Ramos (cell line): ENCODE measurements around the gene KMT2D.

Experiments used
- in situ Hi-C: fragments of 300-500 bp; cut with MboI; formaldehyde crosslinking; loops from one replicate; pipeline ENCODE4 v1.14.3; 2022; ENCODE audit warnings: low sequenced_read_pairs; ENCODE audit not compliant: unreplicated experiment

KMT2D gene

DNA sequence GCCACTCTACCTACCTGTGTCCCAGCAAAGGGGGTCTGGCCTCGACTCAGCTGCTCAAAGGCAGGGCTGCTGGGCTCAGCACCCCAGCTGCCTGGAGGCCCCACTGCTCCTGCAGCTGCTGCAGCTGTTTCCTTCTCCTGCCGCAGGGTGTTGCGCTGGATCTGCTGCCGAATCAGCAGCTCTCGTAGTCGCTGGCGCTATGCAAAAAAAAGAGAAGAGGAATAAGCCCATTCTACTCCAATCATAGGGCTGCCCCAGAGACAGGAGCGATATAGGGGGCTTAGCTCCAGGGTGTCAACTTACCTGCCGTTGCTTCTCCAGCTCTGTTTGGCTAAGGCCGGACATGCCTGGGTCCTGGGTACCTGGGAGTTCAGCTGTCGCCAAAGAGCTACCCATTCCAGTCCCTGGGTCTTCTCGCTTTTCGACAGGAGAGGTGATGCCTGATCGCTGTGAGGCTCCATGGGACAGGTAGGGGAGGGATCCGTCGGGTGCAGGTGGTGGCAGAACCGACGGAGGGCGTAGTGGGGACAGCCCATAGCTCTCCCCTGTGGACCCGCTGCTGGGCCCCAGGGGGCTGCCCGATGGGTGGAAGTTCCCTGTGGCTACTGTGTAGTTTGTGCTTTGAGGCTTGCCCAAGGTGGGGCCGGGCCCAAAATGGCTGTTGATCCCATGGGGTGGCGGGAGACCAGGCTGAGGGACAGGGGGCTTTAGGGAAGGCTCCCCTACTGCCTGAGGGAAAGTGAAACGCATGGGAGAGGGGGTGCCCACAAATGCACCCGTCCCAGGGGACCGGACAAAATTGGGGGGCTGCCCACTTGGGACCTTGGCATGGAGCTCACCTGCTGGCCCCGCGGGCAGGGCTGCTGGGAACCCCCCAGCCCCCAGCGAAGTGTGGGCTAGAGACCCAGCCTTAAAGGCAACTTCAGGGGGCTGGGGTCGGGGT lies 20.9 kb downstream of the KMT2D start:
- in situ Hi-C loops: no loop called here

DNA sequence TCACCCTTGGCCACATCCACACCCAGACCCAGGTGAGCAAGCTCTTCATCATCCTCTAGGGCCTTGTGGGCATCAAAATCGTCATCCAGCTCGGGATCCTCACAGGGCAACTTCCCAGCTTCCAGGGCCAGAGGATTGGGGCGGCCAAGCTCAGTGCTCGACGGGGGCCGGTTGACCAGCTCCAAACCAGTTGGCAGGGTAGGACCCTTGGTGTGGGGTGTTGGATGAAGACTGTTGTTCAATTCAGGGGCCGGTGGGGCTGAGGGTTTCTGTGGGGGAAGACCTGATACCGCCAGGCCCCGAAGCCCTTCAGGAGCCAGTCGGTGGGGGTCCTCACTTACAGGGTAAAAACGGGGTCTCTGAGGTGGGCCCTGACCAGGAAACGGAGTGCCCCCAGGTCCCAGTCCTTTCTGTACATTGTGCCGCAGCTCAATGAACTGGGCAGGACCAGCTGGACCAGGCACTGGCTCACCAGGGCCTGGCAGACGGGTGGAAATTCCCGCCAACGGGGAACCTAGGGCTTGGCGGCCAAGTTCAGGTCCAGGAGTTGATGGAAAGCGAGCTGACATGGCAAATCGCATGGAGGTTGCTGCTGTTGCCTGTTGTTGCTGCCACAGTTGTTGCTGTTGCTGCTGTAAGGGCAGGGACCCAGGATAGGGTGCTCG lies 22.2 kb downstream of the KMT2D start:
- in situ Hi-C loops: no loop called here

DNA sequence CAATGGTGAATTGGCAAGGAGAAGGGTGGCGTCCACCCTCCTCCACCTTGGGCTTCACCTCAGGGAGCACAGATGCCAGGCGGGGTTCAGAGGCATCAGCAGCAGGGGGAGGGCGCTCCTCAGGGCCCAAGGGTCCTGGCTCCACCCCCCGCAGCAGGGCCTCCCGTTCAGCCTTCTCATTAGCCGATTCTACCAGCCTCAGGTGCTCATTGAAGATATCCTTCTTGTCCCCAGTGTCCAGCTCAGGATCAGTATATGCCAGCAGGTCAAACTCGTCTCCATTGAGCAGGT lies 22.7 kb downstream of the KMT2D start:
- in situ Hi-C loops: no loop called here

DNA sequence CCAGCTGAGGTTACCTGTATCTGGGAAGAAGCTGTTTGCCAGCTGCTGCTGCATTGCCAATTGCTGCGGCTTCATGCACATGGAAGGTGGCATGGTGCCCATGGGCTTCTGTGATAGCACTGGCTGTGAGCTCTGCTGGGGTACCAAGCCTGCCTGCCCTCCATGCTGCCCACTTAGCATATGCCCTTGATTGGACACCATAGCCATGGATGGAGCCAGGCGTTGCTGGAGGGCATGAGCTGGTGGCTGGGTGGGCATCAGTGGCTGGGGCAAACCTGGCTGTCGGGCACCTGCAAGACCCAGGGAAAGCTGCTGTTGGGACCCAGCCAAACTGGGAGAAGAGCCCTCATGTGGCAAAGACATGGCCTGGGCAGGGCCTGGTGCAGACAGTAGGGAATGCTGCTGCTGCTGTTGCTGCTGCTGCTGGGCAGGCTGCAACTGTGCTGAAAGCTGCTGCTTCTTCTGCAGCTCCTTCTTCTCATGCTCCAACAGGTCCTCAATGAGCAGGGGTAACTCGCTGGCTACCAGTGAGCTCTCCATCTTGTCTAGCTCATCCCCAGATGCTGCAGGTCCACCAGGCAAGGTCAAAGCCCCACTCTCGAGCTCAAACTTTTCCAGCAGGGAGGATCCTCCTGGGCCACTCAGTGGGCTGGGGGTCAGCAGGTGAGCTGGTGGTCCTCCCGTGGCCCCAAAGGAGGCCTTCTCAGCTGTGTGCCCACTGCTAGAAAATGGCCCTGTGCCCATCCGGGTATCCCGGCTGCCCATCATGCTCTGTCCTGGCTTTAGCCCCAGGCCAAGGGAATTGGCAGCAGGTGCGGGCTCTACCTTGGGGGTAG lies 23.3 kb downstream of the KMT2D start:
- in situ Hi-C loops: no loop called here

DNA sequence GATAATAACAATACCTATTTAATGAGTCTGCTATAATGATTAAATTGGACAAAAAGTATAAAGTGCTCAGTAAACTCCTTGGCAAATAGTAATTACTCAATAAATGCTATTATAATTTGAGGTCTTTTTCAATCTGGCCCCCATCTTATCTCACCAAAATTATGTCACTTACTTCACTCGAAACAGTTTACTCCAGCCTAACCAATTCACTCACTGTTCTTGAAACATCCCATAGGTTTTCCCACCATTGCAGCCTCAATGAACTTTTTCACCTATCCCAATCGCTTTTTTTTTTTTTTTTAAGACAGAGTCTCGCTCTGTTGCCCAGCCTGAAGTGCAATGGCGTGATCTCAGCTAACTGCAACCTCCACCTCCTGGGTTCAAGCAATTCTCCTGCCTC lies 24.6 kb downstream of the KMT2D start:
- in situ Hi-C loops: no loop called here

DNA sequence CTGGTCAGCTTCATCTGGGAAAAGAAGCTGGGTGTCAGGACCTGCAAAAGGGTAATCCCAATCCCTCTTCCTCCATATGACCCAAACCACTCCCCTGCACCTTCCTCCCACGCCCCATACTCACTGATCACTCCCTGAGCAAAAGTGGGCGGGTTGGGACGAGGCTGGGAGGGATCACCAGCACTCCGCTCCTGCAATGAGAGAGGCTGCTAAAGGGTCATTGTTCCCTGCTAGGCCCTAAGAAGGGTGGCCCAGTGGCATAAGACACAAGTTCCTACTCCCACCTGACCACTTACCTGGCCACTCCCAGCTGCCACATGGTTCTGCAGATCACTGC lies 26.3 kb downstream of the KMT2D start:
- in situ Hi-C loops: no loop called here

DNA sequence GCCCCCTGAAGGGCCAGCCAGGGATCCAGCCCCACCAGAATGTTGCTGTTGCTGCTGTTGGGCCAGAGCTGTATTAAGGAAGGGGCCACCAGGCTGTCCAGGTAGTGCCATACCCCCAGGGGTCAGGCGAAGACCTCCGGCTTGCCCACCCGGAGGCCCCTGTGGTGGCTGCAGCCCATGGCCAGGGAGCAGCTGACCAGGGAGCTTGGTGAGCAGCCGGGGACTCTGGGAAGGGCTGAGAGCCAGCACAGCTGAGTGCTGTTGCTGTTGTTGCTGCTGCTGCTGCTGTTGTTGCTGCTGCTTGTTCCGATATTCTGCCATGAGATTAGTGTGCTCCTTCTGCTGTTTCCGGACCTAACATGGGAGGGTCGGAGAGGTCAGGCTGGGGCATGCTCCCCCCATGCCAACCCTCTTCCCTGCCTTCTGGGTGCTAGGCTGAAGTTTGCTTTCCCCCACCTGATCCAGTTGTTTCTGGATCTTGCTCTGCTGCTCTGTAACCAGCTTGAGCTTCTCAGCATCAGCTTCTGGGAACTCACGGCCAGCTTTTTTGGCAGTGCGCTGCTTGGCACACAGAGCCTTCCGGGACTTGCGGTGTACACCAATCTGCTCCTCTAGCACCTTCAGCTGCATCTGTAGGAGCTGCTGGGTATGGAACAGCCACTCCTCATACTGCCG lies 26.8 kb downstream of the KMT2D start:
- in situ Hi-C loops: no loop called here

DNA sequence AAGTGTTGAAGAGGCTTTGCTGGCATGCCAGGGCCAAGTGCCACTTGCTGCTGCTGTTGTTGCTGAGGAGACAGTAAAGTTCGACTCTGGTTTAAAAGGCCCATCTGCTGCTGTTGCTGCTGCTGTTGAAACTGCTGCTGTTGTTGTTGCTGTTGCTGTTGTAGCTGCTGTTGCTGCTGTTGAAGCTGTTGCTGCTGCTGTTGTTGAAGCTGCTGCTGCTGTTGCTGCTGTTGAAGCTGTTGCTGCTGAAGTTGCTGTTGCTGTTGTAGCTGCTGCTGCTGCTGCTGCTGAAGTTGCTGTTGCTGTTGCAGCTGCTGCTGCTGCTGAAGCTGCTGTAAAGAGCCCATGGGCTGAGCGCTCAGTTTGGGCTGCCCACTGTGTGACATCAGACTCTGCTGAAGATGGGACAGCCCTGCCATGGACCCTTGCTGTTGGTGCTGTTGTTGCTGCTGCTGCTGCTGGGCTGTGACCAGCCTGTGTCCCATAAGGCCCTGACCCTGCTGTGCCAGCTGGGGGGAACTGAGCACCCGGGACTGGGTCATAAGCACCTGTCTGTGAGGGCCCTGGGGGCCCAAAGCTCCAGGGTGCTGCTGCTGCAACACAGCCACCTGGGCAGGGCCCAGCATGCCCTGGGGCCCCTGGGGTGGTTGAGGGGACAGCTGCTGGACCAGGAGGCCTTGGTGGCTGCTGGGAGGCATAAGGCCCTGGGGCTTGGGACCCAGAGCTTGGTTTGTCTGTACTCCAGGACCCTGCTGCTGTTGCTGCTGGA lies 27.7 kb downstream of the KMT2D start:
- in situ Hi-C loops: no loop called here

DNA sequence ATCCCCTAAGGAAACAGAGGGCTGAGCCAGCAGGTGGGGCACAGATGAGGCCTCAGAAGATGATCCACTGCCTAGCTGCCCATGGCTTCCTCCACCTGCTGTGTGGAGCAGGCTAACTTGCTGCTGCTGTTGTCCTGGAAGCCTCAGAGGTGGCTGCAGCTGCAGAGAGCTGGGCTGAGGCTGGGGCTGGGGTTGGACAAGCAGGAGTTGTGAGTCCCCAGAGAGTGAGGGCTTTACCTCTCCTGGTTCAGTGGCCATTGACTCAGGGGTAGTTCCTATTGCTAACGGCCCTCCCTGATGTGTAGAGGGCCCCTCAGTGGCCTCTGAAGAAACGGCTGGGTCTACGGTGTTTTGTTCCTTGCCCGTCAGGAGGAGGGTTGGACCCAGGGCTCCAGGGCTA lies 28.3 kb downstream of the KMT2D start:
- in situ Hi-C loops: no loop called here

DNA sequence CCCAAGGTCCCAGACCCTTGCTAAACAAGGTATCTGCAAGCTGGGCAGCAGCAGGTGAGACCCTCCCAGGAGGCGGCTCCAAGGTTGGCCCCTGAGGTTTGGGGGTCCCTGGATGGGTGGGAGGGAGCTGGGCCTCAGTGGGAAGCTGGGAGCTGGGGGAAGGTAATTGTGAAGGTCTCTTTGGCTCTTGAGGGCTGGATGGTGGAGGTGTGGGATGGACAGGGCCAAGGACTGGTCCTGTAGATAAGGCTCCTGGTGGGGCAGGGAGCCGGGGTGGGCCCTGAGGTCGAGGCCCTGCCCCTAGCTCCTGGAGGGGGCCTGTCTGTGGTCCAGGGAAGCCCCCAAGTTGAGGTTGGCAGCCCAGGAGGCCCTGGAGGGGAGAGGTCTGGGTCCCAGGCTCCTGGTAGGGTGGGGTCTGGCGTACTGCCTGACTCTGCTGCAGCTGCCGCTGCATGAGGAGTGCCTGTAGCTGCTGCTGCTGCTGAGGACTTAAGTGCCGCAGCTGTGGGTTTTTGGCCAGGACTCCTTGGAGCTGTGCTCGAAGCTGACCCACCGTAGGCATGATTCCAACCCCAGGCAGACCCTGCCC lies 28.9 kb downstream of the KMT2D start:
- in situ Hi-C loops: no loop called here

DNA sequence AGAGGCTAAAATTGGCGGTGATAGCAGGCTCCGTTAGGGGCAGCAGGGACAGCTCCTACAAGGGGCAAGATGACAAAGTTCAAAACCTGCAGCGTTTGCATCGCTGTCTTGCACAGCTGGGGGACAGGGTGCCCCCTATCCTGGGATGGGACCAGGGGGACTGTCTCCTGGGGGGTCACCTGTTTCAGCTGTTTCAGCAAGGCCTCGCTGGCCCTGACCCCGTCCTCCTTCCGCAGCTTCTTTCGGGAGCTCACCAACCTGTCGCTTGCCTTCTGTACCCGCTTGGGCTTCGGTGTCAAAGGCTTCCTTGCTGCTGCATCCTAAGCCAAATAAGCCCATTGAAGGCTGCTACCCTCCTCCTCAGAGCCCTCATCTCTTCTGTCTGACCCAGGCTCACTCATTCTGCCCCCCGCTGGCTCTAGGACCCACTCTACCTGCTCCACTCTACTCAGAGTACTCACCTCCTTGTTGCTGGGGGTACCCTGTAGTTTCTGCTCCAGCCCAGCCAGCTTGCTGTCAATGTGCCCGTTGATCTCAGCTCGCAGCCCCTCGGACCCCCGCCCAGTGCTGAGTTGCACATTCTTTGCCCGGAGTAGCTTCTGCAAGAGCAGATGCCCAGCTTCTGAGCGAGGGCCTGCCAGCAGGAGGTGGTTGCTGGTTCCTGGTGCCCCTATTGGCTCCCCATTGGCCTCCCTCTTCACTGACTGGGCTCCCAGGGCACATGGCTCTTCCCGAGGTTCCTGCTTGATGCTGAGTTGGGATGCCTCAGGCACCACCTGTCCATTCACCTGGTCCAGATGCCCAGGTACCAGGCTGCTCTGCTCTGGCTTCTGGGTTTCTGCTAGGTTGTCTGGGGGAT lies 29.7 kb downstream of the KMT2D start:
- in situ Hi-C loops: no loop called here

DNA sequence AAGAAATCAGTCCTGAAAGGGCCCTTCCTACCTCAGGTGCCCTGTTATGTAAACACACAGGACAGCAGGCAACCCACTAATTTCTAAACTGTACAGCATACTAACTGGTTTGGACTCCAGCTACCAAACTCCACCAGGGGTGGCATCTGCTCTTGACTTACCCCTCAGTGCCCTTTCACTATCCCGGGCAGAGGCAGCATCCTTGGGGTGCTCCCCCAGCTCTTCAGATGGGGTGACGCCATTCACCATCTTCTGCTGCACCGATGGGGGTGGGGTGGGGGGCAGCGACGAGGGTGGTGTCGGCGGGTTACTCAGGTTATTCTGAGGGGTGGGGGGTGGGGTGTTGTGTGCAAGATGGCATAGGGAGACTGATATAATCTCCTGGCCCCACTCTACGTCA lies 30.5 kb downstream of the KMT2D start:
- in situ Hi-C loops: no loop called here

DNA sequence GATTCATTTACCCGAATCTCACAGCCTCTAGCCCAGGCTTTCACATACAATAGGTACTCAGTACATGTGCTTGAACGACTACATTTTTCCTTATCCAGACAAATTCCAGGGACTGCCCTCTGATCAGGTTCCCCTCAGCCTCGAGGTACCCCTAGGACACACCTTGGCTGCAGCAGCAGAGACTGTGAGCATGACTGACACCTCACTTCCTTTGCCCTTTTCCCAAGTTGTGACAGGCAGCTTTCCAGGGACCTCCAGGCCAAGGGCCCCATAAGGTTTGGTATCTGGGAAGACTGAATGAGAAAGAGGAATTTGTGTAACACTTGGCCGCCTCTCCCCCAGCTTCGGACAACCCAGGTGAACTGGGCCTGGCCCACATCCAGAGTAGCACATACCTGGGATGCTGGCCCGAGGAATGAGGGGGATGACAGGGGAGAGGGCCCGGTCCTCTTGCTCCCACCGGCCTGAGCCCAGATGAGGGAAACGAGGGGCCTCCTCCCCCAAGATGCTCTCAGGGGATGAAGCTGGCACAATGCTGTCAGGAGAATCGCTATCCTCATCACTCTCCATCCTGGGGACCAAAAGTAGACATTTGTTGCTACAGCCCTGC lies 31.8 kb downstream of the KMT2D start:
- in situ Hi-C loops: no loop called here

DNA sequence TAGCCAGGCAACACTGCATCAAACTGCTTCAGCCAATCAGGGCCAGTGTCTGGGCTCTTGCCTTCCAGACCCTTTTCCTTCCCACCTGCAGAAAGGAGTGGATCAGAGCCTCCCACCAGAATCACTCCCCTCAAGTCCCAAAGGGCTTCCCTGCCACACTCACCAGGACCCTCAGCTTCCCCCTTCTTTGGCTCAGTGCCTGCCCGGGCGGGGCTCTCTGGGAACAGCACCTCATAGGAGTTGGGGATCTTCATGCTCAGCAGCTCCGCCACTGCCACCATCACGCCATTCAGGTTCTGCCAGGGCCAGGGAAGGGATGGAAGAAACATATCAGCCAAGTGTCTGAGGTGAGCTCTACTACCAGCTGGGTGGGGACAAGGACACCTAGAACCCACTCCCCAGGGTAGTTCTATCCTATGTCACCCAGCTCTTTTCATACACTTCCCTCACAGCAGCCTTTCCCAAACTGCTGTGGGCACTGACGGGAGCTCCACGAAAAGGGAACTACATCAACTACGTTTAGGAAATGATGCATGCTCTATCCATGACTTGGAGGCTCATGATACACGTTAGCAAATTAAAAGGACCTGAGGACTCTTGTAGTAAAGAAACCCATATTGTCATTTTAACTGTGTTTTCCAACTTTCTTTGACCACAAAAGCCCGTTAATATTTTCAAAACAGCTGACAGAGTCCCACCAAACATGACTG lies 32.6 kb downstream of the KMT2D start:
- in situ Hi-C loops: no loop called here

DNA sequence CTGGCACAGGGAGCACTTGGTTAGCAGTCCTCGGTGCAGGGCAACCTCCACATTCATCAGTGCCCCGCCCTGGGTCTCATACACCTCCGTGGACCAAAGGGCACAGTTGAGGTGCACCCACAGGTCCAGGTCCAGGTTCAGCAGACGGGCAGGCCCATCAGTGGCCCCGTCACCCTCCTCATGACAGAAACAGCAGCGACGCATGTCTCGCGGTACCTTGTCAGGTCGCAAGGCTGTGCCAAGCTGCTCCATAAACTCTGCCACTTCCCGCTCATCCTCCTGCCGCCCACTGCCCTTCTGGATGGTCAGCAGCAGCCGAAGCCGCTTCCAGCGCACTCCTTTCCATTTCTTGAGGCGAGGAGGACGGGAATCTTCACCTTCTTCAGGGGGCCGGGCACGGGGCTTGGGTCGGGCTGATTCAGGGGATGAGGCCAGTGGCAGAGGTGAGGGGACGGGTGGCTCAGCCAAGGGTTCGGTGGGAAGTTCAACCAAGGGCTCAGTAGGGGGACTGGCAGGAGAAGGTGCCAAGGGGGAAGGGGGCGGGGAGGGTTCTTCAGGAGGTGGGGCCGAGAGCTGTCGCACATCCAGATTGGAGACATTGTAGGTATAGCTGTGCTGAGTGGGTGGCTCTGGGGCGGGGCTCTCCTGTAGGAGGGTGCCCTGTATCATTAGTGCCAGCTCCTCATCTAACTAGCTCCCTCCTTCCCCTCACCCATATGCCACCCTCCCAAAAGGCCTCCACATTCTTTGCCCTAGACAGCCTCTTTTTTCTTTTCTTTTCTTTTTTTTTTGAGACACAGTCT lies 33.7 kb downstream of the KMT2D start:
- in situ Hi-C loops: no loop called here

DNA sequence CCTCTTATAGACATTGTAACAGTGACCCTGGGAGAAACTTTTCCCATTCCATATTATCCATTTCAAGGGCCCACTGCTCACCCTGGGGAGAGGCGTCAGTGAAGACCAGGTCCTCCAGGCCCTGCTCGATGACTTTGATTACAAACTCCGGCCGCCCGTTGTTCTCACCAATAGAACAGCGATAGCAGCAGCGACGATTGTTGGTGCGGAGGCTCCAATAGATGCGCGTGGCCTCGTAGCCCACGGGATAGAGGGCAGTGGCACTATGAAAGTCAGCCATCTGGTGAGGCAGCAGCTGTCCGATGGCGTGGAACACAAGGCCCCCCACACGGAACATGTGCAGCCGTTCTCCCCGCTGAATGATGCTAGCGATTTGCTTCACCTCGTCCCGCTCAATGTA lies 34.5 kb downstream of the KMT2D start:
- in situ Hi-C loops: no loop called here

DNA sequence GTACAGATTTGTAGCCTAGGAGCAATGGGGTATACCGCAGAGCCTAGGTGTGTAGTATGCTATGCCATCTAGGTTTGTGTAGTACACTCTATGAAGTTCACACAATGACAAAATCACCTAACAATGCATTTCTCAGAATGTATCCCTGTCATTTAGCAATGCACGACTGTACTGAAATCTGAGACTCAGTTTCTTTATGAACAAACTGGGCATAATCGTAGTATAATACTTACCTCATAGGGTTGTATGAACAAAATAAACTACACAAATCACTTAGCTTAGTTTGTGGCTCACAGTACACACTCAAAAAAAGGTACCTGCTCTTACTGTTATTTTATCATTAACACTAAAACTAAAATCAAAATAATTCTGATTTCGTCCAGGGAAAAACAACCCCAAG lies 35.1 kb downstream of the KMT2D start:
- in situ Hi-C loops: no loop called here
